Renal cortical epithelial cell (primary cell): ENCODE results near the gene HERC2. TPM values are rescaled to one million over a fixed set of nuclear protein-coding genes. Genes with fewer than 3 reads are reported as not detected.

Source experiments
- DNase-seq: peaks from one replicate; pipeline ENCODE4 v3.0.0-alpha.2; 2011; ENCODE audit warnings: low read depth
- total RNA-seq: library from RNA; depleted of rRNA; stranded (reverse); fragments of >200 nt; gene quantifications from 2 replicates; pipeline ENCODE4 v1.2.3, GENCODE V29; 2014

HERC2 gene
- total RNA-seq, 1 donor from 2014 or later = 101 TPM

GRCh38 chr15:28096670-28097431 lies 225.1 kb downstream of the HERC2 start:
- DNase-seq = no peak

GRCh38 chr15:28096411-28096669 lies 225.6 kb downstream of the HERC2 start:
- DNase-seq = no peak

DNA sequence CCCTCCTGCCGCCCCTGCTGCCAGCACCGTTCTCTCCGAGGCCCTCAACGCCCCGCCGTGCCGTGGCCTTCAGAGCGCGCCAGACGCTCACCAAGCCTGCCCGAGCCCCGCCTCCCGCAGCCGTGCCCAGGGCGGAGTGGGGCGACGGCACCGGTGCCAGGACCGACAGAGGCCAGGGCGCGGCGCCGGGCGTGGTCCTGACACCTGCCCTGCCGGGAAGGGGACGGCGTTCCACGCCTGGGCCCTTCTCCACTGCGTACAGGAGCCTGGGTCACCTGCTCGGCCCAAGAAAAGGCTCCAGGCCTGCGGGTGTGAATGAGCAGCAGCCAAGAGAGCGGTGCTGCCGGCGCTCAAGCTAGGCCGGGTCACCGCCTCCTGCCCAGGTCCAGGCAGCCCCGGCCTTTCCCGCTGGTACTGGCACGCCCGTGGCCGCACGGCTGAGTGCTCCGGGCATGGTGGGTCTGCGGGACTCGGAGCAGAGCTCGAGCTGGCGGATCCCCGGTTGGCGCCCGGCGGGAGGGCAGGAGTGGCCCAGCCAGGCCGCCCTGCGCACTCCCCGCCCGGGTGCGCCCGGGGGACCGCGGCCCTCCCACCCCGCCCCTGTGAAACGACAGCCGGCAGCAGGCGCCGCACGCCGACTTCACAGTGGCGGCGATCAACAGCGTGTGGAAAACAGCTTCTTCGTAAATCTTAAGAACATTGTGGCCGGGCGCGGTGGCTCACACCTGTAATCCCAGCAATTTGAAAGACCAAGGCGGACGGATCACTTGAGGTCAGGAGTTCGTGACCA lies 227.1 kb downstream of the HERC2 start:
- DNase-seq = no peak

GRCh38 chr15:28093752-28094535 lies 228.0 kb downstream of the HERC2 start:
- DNase-seq = no peak

DNA sequence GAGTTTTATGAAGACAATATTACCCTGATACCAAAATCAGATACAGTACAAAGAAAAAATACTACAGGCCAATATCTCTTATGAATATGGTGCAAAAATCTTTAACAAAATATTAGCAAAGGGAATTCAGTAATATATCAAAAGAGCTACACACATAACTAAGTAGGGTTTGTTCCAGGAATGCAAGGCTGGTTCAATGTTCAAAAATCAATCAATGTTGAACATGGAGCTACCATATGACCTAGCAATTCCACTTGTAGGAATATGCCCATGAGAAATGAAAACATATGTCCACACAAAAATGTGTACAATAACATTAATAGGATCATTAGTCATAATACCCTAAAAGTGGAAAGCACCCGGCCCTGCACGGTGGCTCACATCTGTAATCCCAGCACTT lies 230.7 kb downstream of the HERC2 start:
- no peak for DNase-seq

- DNase-seq = peak; percentile 44
Measured at GRCh38 chr15:28086175-28086703, 235.7 kb downstream of the HERC2 start.

DNA sequence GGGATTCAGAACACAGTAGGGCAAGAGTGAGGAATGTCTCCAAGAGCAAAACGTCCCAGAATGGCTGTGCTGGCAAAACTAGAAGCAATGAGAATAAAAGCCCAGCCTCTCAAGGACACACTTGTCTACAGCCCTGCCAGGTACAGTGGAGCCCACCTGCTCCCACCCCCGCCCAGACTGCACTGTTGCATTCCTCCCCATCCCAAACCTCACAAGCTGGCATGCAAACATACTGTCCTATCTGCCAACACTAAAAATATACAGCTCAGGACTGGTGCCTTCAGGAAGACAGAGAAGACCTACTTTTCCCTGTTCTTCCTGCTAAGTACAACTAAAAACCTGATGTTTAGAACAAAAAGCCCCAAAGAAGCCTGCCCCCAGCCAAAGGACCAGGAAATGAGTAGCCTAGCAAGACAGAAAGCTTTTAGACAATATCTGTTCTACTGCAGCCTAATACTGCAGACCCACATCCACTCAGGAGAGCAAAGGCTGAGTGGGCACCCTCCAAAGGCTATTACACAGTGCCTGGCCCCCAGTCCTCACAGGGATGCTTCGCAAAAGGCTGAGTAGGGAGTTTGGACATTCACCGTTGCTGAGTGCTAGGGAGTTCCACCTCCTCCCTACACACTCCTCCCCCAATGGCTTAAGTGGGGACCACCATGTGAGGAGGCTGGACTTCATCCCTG lies 236.3 kb downstream of the HERC2 start:
- no peak for DNase-seq

DNA sequence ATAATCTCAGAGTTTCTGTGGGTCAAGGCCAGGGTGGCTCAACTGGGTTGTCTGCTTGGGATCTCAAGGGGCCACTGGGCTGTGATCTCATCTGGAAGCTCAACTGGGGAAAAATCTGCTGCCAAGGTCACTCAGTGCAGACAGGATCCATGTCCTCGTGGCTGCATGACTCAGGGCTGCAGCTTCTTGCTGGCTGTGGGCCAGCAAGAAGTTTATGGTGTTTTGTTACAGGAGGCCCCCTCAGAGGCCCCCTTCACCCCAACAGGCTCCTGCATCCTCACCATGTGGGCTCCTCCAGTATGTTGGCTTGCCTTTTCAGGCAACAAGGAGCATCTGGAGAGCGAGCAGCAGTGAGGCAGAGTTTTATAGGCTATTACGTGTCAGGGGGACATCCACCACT lies 237.4 kb downstream of the HERC2 start:
- DNase-seq = no peak

GRCh38 chr15:28082891-28083684 lies 238.9 kb downstream of the HERC2 start:
- peak; percentile 18 for DNase-seq

- no peak for DNase-seq
Measured at GRCh38 chr15:28081594-28081993, 240.4 kb downstream of the HERC2 start.

- no peak for DNase-seq
Measured at GRCh38 chr15:28080386-28080785, 241.6 kb downstream of the HERC2 start.

- DNase-seq = no peak
Measured at GRCh38 chr15:28079313-28079969, 242.5 kb downstream of the HERC2 start.

GRCh38 chr15:28078191-28078719 lies 243.7 kb downstream of the HERC2 start:
- no peak for DNase-seq

DNA sequence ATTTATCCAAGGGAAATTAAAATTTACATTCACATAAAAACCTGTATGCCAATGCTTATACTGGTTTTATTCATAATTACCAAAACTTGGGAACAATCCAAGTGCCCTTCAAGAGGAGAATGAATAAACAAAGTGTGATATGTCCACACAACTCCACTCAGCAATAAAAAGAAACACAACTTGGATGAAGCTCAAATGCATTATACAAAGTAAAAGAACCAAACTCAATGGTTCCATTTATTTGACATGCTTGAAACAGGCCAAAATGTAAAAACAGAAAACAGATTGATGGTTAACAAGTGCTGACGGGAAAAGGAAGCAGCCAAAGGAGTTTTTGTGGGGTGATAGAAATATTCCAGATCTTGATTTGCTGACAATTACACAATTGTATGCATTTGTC lies 246.4 kb downstream of the HERC2 start:
- DNase-seq = no peak

GRCh38 chr15:28068930-28069329 lies 253.0 kb downstream of the HERC2 start:
- no peak for DNase-seq

DNA sequence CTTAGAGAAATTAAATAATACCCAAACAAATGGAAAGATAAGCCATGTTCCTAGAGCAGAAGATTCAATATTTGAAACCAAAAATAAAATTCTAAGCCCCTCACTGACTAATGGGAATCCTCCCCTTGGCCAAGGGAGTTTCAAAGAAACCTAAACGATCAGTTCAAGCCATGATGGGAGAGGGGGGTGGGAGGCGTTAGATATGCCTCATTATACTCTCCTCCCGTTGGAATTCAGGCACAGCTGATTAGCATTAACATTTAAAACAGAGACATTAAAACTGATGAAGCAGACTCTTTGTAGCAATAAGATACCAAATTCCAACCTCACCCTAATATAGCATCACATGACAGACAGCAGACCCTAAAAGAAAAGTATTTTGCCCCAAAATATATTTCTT lies 255.7 kb downstream of the HERC2 start:
- DNase-seq = no peak
